ENCODE measurements around the gene E2F7.
A peak's percentile ranks its signal among the peaks of the same experiment; 100 is the strongest.
"Not testable (repeated sequence)": the region's sequence is repeated elsewhere in the genome, so short reads cannot be mapped to it uniquely, and the experiment has no call there.

E2F7 gene

GRCh38 chr12:77065361-77066204 lies at the start of gene E2F7:
Gene E2F7 (minus strand): TSS chr12:77065569. CDS start chr12:77064635, 934 bp downstream.
- DNase-seq, result peak; percentile 24

GRCh38 chr12:77113971-77114370 lies 48.6 kb upstream of the E2F7 start:
- DNase-seq, result no peak

- no peak for DNase-seq
Observed at GRCh38 chr12:77108707-77109106, 43.3 kb upstream of the E2F7 start.

- no peak for DNase-seq
Observed at GRCh38 chr12:77107121-77107520, 41.8 kb upstream of the E2F7 start.

GRCh38 chr12:77104792-77105191 lies 39.4 kb upstream of the E2F7 start:
- DNase-seq, result no peak

GRCh38 chr12:77104286-77104685 lies 38.9 kb upstream of the E2F7 start:
- DNase-seq, result no peak

- no peak for DNase-seq
Observed at GRCh38 chr12:77102691-77103090, 37.3 kb upstream of the E2F7 start.

GRCh38 chr12:77102123-77102522 lies 36.8 kb upstream of the E2F7 start:
- DNase-seq, result no peak

- DNase-seq, result no peak
Observed at GRCh38 chr12:77099799-77100198, 34.4 kb upstream of the E2F7 start.

GRCh38 chr12:77097846-77098245 lies 32.5 kb upstream of the E2F7 start:
- no peak for DNase-seq

- DNase-seq, result not testable (repeated sequence)
Observed at GRCh38 chr12:77092227-77092626, 26.9 kb upstream of the E2F7 start.

- no peak for DNase-seq
Observed at GRCh38 chr12:77089686-77090220, 24.4 kb upstream of the E2F7 start.

- DNase-seq, result no peak
Observed at GRCh38 chr12:77087427-77087826, 22.1 kb upstream of the E2F7 start.

GRCh38 chr12:77082021-77082420 lies 16.7 kb upstream of the E2F7 start:
- no peak for DNase-seq

- DNase-seq, result no peak
Observed at GRCh38 chr12:77079631-77080030, 14.3 kb upstream of the E2F7 start.

GRCh38 chr12:77078231-77078630 lies 12.9 kb upstream of the E2F7 start:
- DNase-seq, result no peak

- DNase-seq, result no peak
Observed at GRCh38 chr12:77076886-77077285, 11.5 kb upstream of the E2F7 start.

- DNase-seq, result not testable (repeated sequence)
Observed at GRCh38 chr12:77073894-77074293, 8.5 kb upstream of the E2F7 start.

- DNase-seq, result no peak
Observed at GRCh38 chr12:77072833-77073495, 7.6 kb upstream of the E2F7 start.

- DNase-seq, result no peak
Observed at GRCh38 chr12:77070800-77071449, 5.6 kb upstream of the E2F7 start.

- DNase-seq, result no peak
Observed at GRCh38 chr12:77070382-77070781, 5.0 kb upstream of the E2F7 start.

GRCh38 chr12:77064896-77065360 lies 441 bp downstream of the E2F7 start:
- no peak for DNase-seq

- DNase-seq, result no peak
Observed at GRCh38 chr12:77062846-77063461, 2.4 kb downstream of the E2F7 start.

Data from KG1 (cell line).